GM21576 (cell line): ENCODE measurements around the gene CUTA.
"Not testable (repeated sequence)": the region's sequence is repeated elsewhere in the genome, so short reads cannot be mapped to it uniquely, and the experiment has no call there.

Experiments
- ATAC-seq: cut with Tn5 transposase; IDR thresholded peaks from one replicate; pipeline ENCODE4 v1.9.1; 2021; ENCODE audit warnings: mild to moderate bottlenecking, moderate library complexity; ENCODE audit not compliant: unreplicated experiment

CUTA gene

DNA sequence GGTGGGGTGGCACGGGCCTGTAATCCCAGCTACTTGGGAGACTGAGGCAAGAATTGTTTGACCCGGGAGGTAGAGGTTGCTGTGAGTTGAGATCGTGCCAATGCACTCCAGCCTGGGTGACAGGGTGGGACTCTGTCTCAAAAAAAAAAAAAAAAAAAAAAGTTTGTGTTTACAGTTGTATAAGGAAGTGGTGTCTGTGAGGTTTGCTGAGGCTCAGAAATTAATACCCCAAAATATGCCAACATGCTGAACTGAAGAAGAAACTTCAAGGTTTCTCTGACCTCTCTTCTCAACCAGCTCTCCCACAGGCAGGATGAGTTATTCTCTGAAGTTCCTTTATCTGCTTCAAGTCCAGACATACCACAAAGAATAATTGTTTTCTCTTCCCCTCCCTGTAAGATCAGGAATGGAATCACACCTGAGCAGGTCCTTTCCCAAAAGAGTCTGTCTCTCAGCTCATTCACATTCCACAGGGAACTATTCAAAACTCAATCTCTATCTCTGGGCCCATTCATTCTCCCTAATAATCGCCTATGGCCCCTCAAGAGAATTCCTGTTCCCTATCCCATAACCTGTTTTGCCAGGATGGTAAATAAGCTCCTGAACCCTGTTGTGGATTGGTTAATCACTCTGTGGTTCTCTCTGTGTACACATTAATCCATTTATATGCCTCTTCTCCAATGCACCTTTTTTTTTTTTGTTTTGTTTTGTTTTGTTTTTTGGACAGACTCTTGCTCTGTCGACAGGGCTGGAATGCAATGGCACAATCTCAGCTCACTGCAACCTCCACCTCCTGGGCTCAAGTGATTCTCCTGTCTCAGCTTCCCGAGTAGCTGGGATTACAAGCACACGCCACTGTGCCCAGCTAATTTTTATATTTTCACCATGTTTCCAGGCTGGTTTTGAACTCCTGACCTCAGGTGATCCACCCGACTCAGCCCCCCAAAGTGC, 43.7 kb downstream of the CUTA start:
- no peak for ATAC-seq

DNA sequence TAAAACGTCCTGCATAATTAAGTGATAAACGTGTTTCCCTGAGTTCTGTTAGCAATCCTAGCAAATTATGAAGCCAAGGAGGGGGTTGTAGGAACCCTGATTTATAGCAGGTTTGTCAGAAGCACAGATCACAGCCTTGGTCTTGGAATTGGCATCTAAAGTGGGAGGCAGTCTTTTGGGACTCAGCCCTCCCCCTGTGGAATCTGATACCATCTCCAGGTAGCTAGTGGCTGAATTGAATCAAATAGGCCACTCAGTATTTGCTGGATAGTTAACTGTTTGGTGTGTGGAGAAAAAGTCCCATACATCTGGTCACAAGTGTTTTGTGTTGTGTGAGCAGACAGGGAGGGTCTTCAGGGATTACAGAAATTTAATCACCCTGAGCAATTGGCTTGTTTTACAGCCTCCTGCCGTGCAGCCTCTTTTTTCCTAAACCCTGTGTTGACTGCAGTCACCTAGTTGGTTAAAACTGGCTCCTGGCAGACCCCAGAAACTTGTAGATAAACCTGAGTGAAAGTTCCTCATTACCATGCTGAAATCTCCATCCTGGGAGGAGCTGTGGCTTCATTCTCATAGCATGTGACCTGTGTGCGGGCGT, 45.3 kb downstream of the CUTA start:
- ATAC-seq: no peak

DNA sequence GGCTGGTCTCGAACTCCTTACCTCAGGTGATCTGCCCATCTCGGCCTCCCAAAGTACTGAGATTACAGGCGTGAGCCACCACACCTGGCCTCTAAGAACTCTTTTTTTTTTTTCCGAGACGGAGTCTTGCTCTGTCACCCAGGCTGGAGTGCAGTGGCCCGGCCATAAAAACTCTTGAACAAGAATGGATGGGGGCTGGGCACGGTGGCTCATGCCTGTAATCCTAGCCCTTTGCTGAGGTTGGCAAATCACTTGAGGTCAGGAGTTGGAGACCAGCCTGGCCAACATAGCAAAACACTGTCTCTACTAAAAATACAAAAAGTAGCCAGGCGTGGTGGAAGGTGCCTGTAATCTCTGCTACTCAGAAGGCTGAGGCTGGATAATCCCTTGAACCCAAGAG, 46.0 kb downstream of the CUTA start:
- ATAC-seq: not testable (repeated sequence)

DNA sequence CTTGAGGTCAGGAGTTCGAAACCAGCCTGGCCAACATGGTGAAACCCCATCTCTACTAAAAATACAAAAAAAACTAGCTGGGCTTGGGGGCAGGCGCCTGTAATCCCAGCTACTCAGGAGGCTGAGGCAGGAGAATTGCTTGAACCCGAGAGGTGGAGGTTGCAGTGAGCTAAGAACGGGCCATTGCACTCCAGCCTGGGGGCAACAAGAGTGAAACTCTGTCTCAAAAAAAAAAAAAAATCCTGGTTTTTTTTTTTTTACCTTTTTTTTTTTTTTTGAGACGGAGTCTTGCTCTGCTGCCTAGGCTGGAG, 50.2 kb downstream of the CUTA start:
- not testable (repeated sequence) for ATAC-seq

DNA sequence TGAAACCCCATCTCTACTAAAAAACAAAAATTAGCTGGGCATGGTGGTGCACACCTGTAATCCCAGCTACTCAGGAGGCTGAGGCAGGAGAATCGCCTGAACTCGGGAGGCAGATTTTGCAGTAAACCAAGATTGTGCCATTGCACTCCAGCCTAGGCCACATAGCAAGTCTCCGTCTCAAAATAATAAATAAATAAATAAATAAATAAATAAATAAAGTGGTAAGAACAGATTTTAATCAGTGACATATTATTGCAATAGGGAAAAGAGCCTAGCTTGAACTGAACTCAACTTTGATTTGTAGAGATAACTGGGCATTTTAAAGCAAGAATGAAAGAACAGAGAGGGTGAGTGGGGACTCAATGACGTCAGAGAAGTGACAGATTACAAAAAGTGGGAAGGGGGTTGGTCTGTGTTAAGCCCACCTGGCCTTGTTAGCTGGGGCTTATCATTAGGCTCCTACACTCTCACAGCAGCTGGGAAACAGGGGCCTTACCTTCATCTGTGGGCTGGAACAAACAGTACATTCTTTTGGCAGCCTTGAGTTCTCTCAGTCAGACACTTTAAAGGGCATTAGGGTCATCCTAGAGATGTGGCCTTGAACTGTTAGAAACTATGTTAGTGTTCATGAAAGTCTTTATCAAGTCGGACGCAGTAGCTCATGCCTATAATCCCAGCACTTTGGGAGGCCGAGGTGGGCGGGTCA, 50.7 kb downstream of the CUTA start:
- ATAC-seq: no peak
